ENCODE data around the gene FRMD4A.

Gene FRMD4A

DNA sequence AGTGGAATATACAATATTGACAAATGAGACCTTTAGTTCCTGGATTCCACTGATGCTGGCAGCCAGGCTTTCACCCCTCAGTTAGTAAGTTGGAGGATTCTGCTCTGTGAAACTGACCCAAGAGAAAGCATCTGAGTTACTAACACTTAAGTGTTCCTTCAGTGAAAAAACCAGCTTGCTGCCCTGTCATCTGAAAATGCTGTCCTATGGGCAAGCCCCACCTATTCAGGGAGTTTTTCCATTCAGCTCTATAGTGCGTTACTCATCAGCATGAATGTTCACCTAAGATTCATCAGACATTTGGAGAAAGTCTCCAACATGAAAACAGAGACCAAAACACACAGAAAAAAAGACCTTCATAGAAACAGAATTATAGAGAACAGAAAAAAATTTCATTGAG, 706.1 kb downstream of the FRMD4A start:
- no peak for DNase-seq

GRCh38 chr10:13621931-13622330, 708.8 kb downstream of the FRMD4A start:
- DNase-seq = no peak

DNA sequence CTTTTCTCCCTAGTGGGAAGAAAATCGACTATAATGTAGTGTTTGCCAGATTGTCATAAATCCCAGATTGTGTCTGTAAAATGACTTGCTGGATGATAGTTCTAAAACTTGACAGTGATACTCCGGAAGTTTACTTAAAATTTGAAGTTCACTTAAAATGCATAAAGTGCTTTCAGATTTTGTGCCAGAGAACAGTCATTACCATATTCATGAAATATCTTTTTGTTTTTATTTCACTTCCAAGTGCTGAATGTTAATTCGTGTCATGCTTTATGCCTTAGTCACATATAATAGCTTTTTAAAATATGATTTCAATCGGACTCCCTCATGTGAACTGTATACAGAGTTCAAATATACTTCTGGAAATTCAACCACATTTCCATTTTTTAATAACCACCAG, 713.6 kb downstream of the FRMD4A start:
- DNase-seq = no peak

- DNase-seq = no peak
Observed at GRCh38 chr10:13615650-13616300, 714.9 kb downstream of the FRMD4A start.

GRCh38 chr10:13614530-13615332, 716.0 kb downstream of the FRMD4A start:
- no peak for DNase-seq

DNA sequence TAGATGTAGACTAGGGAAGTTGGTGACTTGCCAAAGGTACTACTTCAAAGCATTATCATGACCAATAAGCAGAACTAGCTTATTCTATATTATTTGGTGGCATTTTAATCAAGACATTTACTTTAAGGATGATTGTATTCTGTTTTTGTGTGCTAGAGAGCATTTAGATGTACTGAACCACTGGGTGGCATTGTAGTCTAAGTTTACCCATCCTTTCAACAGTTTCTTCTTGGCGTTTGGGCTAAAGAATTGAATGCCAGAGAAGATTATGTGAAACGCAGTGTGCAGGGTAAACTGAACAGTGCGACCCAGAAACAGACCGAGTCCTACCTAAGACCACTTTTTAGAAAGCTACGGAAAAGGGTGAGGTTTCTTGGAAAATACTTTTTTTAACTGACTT, 717.2 kb downstream of the FRMD4A start:
- DNase-seq = no peak

DNA sequence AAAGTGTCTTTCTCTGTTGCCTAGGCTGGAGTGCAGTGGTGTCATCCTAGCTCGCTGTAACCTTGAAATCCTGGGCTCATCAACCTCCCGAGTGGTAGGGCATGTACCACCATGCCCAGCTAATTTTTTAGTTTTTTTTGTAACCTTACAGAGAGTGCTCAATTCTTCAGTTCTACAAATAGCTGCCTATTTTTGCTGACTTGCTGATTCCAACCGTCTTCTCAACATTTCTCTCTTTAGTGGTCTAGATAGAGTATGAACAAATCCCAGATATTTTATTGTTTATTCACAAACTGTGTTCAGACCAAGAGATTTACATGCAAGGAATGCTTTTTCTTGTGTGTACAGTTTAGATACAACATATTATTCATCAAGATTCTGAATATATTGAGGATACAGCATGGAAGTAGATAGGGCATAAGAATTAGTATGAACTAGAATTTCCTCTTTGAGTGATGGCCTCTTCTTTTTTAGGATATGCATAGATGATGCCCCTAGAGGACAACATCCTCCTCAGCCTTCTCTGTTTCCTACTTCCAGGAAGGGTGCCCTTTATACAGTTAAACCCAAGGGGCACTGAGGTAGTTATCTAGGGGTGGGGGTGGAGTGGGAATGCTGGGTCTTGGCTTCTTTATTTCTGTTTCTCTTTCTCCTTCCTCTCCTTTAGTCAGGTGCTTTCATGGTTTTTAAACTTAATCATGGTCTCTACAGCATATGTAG, 717.9 kb downstream of the FRMD4A start:
- no peak for DNase-seq

- DNase-seq = no peak
Observed at GRCh38 chr10:13608246-13608853, 722.4 kb downstream of the FRMD4A start.

DNA sequence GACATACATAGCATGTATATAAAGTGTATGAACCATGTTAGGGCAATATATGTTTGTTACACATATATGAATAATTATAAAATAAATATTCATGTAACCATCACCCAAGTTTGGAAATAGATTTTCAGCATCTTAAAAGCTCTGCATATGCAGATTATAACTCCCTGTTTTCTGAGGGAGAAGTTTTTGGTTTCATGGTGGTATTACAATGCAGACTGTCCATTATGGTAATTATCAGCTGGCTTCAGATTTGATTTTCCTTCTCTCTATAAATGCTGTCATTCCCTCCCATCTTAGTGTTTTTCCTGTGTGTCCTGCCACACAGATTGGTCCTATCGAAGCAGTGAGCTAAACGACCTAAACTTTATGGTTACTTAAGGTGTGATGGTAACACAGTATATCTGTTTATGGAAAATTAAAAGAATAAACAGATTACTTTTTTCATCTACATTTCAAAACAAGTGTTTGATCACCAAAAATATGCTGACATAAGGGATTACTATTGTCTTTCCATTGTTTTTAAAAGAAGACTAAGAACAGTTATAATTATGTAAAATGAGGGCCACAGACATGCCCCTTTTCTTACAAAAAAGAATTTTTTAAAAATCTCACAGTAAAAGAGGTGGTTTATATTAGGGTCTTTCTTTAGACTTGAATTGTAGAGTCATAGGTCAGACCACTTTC, 726.2 kb downstream of the FRMD4A start:
- no peak for DNase-seq

GRCh38 chr10:13597909-13598308, 732.8 kb downstream of the FRMD4A start:
- no peak for DNase-seq

DNA sequence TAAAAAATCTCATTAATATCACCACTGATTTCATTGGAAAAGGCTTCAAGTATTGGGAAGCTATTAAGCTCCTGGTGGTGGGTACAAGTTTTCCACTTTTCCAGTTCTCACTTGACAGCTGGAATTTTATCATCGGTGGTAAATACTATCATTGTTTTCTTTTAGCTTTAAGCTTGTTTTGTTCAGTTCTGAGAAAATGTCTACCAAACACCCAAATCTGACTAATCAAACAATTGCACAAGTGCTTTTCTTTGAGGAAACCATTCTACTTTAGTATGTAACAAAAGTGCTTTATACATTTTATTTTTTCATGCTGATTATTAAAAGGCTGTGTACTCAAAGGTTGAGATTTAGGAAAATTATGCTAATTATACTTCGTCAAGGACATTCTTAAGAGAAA, 736.1 kb downstream of the FRMD4A start:
- no peak for DNase-seq
